Central memory CD4-positive, alpha-beta T cell (primary cell): ENCODE measurements around the gene C12orf56.
"Not testable (repeated sequence)": the region's sequence is repeated elsewhere in the genome, so short reads cannot be mapped to it uniquely, and the experiment has no call there.

Experiments used
- DNase-seq: peaks from one replicate; pipeline ENCODE4 v3.0.0; 2022

The C12orf56 gene

DNA sequence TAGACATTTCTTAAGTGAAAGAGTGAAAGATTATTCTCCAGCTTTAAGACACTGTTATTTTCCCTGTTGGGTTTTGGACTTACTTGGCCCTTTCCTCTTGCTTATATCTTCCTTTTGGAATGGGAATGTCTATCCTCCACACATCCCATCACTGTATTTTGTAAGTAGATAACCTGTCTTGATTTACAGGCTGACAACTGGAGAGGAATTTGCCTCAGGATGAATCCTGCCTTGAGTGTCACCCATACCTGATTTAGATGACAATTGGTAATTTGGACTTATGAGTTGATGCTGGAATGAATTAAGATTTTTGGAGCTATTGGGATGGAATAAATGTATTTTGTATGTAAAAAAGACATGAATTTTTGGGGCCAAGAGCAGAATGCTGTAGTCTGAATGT is 94.3 kb downstream of the C12orf56 start:
- no peak for DNase-seq

GRCh38 chr12:64293654-64294364 is 96.7 kb downstream of the C12orf56 start:
- DNase-seq, result no peak

GRCh38 chr12:64293174-64293573 is 97.4 kb downstream of the C12orf56 start:
- not testable (repeated sequence) for DNase-seq

GRCh38 chr12:64286521-64286920 is 104.0 kb downstream of the C12orf56 start:
- DNase-seq, result no peak

DNA sequence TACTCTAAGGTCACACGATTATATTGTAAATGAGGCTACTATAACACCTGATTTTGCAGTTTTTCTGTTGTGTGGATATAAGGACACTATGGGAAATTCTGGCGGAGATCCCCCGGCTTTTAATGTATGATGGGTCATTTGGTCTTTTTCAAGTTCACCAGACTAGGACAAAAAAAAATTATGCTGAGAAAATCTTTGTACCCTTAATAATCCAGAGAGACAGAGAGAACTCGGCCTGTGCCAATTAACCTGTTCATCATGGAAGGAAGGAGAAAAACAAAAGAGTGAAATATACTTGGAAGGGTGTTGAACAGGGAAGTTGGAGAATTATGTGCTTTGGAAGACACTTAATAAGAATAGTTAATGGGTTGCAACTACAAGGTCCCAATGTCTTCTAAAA is 106.3 kb downstream of the C12orf56 start:
- DNase-seq, result no peak

- DNase-seq, result no peak
Measured at GRCh38 chr12:64278421-64278820, 112.1 kb downstream of the C12orf56 start.

GRCh38 chr12:64273527-64274403 is 116.8 kb downstream of the C12orf56 start:
- DNase-seq, result peak; percentile 4

GRCh38 chr12:64270411-64270810 is 120.1 kb downstream of the C12orf56 start:
- DNase-seq, result no peak

DNA sequence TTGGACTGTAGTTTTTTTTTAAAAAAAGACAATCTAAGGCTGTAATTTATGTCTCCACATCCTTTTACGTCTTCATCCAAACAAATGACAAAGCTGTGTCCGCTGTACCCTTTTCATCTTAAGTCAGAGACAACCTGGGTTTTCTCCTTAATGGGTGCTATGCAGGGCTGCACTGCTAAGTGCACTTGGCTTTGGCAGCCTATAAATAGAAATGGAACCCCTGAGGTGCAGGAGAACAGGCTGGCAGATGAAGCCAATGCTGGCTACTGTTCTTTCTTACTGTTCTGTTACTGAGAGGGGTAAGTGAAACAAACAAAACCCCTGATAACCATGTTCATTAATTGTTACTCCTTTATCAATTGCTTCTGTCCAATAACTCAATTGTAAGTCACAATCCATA is 121.4 kb downstream of the C12orf56 start:
- no peak for DNase-seq

DNA sequence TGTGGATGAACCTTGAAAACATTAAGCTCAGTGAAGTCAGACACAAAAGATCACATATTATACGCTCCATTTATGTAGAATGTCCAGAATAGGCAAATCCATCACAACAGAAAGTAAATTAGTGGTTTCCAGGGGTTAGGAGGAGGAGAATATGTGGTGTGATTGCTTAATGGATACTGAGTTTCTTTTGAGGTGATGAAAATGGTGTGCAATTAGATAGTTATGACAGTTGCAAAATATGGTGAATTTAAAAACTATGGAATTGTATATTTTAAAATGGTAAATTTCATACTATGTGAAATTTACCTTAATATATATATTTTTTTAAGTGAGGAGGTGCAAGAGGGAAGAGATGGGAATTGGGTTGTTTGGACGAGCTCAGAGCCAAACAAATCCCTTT is 122.1 kb downstream of the C12orf56 start:
- no peak for DNase-seq

DNA sequence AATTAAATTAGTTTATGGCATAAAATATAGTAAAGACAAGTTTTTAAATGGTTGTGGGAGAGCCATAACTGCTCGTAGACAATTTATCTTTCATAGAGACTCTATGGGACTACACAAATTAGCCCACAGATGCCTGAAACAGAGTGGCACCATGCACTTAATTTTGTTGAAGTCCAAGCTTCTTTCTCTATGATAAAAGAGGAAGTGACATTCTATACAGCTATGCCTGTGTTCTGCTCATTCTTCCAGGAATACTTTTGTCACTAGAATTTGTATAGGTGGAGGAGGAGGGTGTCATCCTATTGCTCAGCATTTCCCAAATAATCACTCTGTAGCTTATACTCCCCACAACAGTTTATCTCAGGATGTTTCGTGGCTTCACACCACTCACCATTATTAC is 124.7 kb downstream of the C12orf56 start:
- no peak for DNase-seq

DNA sequence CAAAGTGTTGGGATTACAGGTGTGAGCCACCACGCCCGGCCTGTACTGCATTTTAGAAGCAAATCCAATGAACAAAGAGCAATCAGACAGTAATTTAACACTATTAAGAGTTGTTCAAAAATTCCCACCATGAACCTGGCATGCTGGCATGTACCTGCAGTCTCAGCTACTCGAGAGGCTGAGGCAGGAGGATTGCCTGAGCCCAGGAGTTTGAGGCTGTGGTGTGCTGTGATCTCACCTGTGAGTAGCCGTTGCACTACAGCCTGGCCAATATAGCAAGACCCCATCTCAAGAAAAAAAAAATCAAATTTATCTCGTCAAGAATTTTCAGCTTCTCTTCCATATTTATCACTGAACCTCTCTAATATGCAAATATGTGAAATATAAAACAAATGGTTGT is 128.7 kb downstream of the C12orf56 start:
- DNase-seq, result no peak

DNA sequence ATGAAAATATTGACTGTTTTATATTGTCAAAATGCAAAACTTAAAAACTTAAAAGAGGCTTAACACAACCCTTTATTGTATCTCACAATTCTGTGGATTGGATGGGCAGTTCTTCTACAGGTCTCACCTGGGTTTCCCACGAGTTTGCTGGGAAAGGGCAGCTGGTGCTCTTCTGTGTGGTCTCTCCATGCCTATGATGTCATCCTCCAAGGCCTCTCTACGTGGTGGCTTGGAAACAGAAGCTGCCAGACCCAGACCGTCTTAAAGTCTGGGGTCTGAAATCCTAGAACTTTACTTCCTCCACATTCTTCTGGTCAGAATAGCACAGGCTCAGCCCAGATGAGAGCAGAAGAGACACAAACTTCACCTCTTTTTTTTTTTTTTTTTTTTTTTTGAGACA is 132.0 kb downstream of the C12orf56 start:
- no peak for DNase-seq

DNA sequence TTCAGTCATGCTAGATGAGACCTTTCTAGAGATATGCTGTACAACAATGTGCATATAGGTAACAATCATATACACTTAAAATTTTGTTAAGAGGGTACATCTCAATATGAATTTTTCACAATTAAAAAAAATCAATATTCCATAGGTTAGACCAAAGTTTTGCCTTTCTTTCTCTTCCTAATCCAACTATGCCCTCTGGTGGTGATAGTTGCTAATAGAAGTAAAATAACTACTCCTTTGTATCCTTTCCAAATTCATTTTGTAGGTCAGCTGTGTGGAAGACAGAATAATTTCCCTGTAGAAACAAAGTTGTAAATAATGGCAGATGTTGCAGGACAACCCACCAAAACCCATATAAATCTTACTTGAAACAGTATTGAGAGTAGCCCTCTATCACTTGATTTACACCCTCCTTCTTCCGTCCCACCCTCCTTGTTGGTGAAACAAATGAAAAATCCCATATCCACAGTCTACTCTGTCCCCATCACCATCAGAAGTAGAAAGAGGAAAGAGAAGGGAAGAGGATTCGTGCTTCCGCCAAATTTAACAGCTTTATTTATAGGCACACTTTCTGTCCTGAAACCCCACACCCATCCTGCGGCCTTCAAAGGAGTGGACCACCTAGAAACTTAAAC is 134.3 kb downstream of the C12orf56 start:
- peak; percentile 29 for DNase-seq

DNA sequence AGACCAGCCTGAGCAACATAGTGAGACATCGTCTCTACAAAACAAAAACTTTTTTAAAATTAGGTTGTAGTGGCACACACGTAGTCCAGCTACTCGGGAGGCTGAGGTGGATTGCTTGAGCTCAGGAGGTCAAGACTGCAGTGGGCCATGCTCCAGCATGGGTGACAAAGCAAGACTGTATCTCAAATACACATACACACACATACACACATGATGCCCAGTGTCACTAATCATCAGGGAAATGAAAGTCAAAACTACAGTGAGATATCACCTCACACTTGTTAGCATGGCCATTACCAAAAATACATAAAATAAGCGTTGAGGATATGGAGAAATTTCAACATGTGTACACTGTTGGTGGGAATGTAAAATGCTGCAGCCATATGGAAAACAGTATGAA is 135.3 kb downstream of the C12orf56 start:
- DNase-seq, result no peak

DNA sequence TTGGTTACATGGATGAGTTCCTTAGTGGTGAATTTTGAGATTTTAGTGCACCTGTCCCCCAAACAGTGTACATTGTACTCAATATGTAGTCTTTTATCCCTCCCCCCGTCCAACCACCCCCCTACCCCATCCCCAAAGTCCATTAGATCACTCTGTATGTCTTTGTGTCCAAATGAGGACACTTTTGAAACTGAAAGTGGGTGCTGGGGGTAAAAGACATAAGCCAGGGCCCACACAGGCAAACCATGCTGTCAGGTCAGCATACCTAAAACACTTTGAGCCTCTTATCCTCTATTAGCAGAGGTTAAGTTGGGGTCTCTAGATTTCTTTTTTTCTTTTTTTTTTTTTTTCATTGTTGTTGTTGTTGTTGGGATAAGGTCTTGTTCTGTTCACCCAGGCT is 137.2 kb downstream of the C12orf56 start:
- DNase-seq, result no peak

DNA sequence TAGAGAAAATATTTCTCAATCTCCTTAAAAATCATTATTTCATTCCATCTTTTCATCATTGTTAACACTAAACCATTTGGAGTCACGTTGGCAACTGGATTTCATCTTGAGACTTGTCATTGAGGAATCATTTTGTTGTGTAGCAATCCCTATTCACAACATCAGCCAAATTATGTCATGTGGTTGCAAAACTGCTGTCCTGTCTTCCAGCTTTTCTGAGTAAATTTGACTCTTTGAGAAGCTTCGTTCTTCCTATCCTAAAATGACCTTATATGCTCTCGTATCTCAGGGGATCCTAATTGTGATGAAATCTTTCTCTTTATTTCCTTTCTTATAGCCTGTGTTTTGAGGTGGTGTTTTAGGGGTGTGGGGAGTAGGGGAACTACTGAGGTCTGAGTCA is 137.9 kb downstream of the C12orf56 start:
- no peak for DNase-seq

DNA sequence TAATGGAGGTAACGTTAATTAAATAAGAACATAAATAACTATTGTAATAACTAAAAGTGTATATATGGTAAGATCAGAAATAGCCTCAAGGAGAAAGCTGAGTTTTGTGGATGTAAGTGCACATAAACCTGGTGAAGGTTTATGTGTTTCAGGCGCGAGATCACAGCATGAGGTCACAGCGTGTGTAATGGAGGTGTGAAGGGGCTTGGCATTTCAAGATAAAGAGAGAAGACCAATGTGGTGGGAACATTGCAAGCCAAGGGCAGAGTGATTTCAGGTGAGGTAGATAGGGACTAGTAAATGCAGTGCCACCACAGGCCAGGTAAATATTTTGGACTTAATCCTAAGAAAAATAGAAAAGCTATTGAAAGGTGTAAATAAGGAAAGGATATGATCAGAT is 146.7 kb downstream of the C12orf56 start:
- DNase-seq, result no peak

GRCh38 chr12:64240781-64241180 is 149.8 kb downstream of the C12orf56 start:
- no peak for DNase-seq

DNA sequence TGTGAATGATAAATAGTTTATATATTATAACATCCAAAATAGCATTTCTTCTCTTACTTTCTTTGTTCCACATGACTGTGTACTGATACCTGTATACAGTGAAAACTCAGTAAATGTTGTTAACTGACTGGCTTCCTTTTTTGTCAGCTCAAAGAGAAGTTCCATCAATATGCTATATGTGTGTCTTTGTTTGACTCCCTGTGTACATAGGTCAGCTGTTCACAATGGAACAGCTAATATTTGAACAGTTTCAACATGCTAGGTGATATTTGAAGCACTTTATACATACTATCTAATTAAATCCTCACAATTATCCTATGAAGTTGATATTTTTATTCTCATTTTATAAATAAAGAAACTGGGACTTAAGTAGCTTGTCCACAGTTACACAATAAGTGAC is 153.2 kb downstream of the C12orf56 start:
- no peak for DNase-seq

GRCh38 chr12:64236549-64236948 is 154.0 kb downstream of the C12orf56 start:
- DNase-seq, result no peak

DNA sequence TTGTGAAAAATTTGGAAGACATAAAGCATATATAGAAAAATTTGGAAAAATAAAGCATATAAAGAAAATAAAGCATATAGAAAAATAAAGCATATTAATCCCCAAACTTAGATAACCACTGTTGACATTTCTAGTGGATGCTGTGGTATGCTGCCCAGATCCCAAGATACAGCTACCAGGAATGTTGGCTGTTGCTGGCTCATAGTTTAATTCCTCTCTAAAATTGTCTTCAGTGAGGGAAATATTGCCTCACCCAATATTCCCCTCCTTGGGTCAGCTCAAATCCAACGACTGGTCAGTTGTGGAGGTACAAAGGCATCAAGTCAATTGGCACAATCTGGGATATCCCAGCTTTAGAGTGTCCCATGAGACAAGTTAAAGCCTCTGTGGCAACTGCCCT is 158.4 kb downstream of the C12orf56 start:
- no peak for DNase-seq

DNA sequence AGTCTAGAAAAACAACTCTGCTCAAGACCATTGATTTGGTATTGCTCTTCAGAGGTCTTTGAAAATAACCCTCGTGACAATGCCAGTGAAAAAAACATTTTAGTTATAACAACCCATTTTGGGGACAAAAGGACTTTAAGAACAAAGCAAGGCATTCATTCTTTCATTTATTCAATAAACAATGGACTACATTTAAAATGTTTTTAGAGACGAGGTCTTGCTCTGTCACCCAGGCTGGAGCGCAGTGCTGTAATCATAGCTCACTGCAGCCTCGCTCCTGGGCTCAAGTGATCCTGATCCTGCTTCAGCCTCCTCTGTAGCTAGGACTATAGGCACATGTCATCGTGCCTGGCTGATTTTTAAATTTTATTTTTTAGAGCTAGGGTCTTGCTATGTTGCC is 160.8 kb downstream of the C12orf56 start:
- no peak for DNase-seq

GRCh38 chr12:64229240-64229639 is 161.3 kb downstream of the C12orf56 start:
- DNase-seq, result no peak
